RPMI7951 (cell line): ENCODE data around the gene MAPK11. TPM values are rescaled to one million over a fixed set of nuclear protein-coding genes. Genes with fewer than 3 reads are reported as not detected.
A peak's percentile ranks its signal among the peaks of the same experiment; 100 is the strongest.

Experiments used
- DNase-seq: peaks from one replicate; pipeline ENCODE4 v3.0.0-alpha.2; 2012; ENCODE audit warnings: low read depth
- total RNA-seq: library from RNA; depleted of rRNA; stranded (reverse); fragments of >200 nt; shearing (Covaris generic); gene quantifications from 2 replicates; pipeline ENCODE4 v1.2.3, GENCODE V29; 2014

MAPK11 gene
- total RNA-seq, 1 experiment from 2014 or later = 1.8 TPM

GRCh38 chr22:50226063-50226874 is 43.9 kb downstream of the MAPK11 start:
- DNase-seq = no peak

- no peak for DNase-seq
Measured at GRCh38 chr22:50225200-50225969, 44.8 kb downstream of the MAPK11 start.

- DNase-seq = no peak
Measured at GRCh38 chr22:50224071-50224470, 46.1 kb downstream of the MAPK11 start.

- DNase-seq = no peak
Measured at GRCh38 chr22:50222508-50222907, 47.7 kb downstream of the MAPK11 start.

- DNase-seq = no peak
Measured at GRCh38 chr22:50221410-50222300, 48.5 kb downstream of the MAPK11 start.

GRCh38 chr22:50220603-50221409 is 49.4 kb downstream of the MAPK11 start:
- DNase-seq = no peak

GRCh38 chr22:50219800-50220602 is 50.2 kb downstream of the MAPK11 start:
- no peak for DNase-seq

GRCh38 chr22:50218996-50219727 is 51.0 kb downstream of the MAPK11 start:
- DNase-seq = peak; percentile 45

GRCh38 chr22:50218153-50218995 is 51.8 kb downstream of the MAPK11 start:
- DNase-seq = no peak

- DNase-seq = no peak
Measured at GRCh38 chr22:50217543-50218152, 52.5 kb downstream of the MAPK11 start.

GRCh38 chr22:50216684-50217520 is 53.3 kb downstream of the MAPK11 start:
- DNase-seq = no peak

- DNase-seq = no peak
Measured at GRCh38 chr22:50216055-50216683, 54.0 kb downstream of the MAPK11 start.

- no peak for DNase-seq
Measured at GRCh38 chr22:50215297-50216054, 54.7 kb downstream of the MAPK11 start.
